Erythroblast (primary cell): ENCODE results near the gene DSCAM.

Experiments
- DNase-seq, 2 experiments: peaks; one replicate each; lab custom pipeline; 2025; lab: John Stamatoyannopoulos, UW
- GATA1 ChIP-seq: IDR thresholded peaks from 2 replicates; pipeline ENCODE4 v1.6.1; 2011; ENCODE audit warnings: low read depth, mild to moderate bottlenecking, control low read depth, low read length, moderate library complexity
- POLR2A ChIP-seq: IDR thresholded peaks from 2 replicates; pipeline ENCODE4 v1.6.1; 2011; ENCODE audit warnings: mild to moderate bottlenecking, low read length

The DSCAM gene

DNA sequence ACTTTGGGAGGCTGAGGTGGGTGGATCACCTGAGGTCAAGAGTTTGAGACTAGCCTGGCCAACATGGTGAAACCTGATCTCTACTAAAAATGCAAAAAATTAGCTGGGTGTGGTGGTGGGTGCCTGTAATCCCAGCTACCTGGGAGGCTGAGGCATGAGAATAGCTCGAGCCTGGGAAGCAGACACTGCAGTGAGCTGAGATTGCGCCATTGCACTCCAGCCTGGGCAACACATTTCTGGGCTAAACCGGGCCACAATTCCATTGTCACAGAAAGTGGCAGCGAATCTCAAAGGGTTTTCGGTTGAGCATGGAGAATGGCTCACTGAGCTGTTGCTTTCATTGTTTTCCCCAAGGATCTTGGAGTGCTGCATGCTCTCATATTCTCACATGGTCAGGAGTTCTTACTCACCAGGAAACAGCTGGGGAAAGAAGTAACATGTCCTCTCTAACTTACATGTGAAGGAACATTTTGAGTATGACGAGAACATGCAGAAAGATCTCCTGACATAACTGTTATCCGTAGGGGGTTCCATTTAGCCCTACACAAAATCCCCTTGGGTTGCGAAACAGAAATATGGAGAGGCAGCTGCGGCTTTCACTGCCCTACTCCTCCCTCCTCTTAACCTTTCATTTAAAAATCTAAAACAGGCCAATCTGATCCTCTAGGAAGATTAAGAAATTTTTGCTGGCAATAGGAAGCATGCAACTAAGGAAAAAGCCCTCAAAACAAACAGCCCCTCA is 638.6 kb downstream of the DSCAM start:
- TF ChIP-seq GATA1 (no peak), POLR2A (no peak)
- DNase-seq, result no peak

- no peak for DNase-seq
Observed at GRCh38 chr21:40200946-40201345, 646.0 kb downstream of the DSCAM start.

GRCh38 chr21:40200126-40200525 is 646.8 kb downstream of the DSCAM start:
- TF ChIP-seq GATA1 (no peak), POLR2A (no peak)
- DNase-seq, result no peak

More at GRCh38 chr21:40200946-40201345, 646.0 kb downstream of the DSCAM start:
- TF ChIP-seq POLR2A, result no peak
- TF ChIP-seq GATA1, result no peak

GRCh38 chr21:40194185-40194980 is 652.6 kb downstream of the DSCAM start:
- DNase-seq, result no peak
- no peak for TF ChIP-seq POLR2A

DNA sequence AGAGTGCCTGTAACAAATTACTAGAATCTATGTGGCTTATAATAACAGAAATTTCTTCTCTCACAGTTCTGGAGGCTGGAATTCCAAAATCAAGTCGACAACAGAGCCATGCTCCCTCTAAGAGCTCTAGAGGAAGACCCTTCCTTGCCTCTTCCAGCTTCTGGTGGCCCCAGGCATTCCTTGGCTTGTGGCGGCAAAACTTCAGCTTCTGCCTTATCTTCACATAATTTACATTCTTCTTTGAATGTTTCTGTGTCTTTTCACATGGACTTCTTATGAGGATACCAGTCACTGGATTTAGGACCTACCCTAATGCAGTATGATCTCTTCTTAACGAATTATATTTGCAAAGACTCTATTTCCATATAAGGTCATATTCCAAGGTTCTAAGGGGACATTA is 655.3 kb downstream of the DSCAM start:
- DNase-seq, result no peak
- no peak for TF ChIP-seq GATA1
- TF ChIP-seq POLR2A, result no peak

DNA sequence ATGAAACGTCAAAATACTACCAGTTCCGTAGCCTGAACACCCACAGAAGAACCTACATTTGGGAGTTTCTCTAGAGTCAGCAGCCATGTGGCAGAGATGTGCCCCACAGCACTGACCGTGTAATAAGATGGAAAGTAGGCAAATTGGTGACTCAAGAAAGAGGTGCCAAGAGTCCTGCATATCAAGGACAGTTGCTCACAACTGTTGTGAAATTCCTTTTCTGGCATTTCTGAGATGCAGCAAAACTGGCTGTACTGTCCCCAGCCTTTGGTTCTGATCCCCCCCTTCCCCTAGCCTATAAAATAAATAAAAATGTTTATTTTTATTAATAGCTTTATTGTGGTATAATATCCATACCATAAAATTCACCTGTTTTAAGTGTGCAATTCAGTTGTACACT is 655.8 kb downstream of the DSCAM start:
- DNase-seq, result no peak
- no peak for TF ChIP-seq POLR2A
- TF ChIP-seq GATA1, result no peak

- no peak for DNase-seq
- TF ChIP-seq GATA1 (no peak), POLR2A (no peak)
Observed at GRCh38 chr21:40187946-40188654, 658.9 kb downstream of the DSCAM start.

GRCh38 chr21:40187244-40187643 is 659.7 kb downstream of the DSCAM start:
- DNase-seq, result no peak
- TF ChIP-seq POLR2A (no peak), GATA1 (no peak)

DNA sequence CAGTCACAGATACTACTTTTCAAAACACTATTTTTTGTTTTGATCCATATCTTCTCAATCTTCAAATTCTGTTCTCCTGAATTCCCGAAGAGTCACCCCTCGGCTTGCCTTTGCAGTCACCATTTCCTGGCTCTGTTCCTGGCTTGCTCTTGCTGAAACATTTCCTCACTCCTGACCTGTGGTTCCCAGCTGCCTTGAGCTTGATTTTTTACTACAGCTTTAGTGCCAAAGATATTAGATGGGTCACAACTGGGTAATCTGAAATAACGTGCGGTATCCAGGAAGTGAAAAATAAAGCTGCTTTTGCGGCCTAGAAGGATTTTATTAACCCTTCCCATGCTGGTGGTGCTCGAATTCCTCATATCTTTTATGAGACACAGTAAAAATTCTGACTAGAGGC is 660.9 kb downstream of the DSCAM start:
- TF ChIP-seq GATA1 (no peak), POLR2A (no peak)
- DNase-seq, result no peak

- TF ChIP-seq POLR2A (no peak), GATA1 (no peak)
Observed at GRCh38 chr21:40185208-40185607, 661.8 kb downstream of the DSCAM start.

DNA sequence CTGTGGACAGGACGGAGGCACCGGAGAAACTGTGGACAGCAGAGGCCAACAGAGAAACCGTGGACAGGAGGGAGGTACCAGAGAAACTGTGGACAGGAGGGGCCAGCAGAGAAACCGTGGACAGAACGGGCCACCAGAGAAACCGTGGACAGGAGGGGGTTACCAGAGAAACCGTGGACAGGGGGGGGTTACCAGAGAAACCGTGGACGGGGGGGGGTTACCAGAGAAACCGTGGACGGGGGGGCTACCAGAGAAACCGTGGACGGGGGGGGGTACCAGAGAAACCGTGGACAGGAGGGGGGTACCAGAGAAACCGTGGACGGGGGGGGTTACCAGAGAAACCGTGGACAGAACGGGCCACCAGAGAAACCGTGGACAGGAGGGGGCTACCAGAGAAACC is 664.5 kb downstream of the DSCAM start:
- DNase-seq, result peak in 1 of 2 experiments; percentile 8

More at GRCh38 chr21:40185208-40185607, 661.8 kb downstream of the DSCAM start:
- DNase-seq, result no peak

DNA sequence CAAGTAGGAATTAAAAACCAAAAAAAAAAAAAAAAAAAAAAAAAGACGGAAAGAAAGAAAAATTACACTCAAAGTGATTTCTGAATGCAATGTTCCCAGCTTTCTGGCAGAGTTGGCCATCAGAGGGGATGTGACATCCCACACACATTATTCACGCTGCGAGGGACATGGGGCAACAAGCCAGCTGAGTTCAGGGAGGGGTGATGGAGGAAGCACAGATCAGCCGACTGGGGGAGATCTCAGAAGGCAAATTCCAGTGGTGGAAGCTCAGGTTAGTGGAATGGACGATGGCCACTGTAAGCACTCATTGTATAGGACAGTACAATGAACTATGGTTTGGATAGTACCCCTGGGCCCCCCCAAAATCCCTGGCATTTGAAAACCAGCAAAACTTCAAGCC is 667.8 kb downstream of the DSCAM start:
- DNase-seq, result no peak
- TF ChIP-seq POLR2A (no peak), GATA1 (no peak)

DNA sequence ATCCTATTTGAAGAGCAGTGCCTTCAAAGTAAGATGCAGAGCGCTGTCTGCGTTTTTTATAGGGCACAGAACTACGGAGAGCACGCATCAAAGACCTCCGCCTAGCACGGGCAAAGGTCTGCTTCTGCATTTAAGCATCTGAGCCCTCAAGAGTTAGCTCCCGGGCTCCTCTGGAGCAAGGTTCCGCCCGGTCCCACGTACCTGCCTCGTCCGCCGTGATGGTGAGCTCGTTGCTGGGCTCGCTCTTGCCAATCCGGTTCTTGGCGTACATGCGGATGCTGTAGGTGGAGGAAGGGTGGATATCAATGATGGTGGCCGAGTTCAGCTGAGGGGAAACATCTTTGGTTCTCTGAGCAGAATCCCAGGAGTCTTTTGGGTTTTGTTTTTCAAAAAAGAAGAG is 668.2 kb downstream of the DSCAM start:
- TF ChIP-seq GATA1, result no peak
- TF ChIP-seq POLR2A, result no peak
- no peak for DNase-seq

- no peak for TF ChIP-seq GATA1
- TF ChIP-seq POLR2A, result no peak
- DNase-seq, result no peak
Observed at GRCh38 chr21:40177979-40178378, 669.0 kb downstream of the DSCAM start.

DNA sequence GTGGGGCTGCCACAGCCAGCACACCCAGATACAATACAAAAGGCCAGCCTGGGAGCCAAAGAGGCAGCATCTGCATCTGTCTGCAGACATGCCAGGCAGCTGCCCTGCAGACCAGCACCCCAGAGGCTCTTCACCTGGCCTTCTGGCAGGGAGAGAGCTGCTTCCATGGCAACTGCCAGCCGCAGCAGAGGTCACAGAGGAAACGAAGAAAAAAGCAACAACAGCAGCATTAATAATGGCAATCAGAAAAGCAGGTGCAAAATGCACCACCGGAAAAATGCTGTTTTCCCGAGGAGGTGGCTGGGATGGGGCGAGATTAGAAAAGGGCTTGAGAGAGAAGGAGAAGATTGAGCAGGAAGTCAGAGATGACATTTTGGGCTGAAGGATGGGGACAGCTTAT is 670.2 kb downstream of the DSCAM start:
- no peak for DNase-seq
- TF ChIP-seq GATA1 (no peak), POLR2A (no peak)
